ENCODE measurements around the gene R3HDML.
"Not testable (repeated sequence)": the region's sequence is repeated elsewhere in the genome, so short reads cannot be mapped to it uniquely, and the experiment has no call there.

R3HDML gene

GRCh38 chr20:44336725-44337380, at the start of gene R3HDML:
R3HDML (plus strand) TSS chr20:44337043; CDS start chr20:44337158, 115 bp downstream.
- DNase-seq, result no peak

DNA sequence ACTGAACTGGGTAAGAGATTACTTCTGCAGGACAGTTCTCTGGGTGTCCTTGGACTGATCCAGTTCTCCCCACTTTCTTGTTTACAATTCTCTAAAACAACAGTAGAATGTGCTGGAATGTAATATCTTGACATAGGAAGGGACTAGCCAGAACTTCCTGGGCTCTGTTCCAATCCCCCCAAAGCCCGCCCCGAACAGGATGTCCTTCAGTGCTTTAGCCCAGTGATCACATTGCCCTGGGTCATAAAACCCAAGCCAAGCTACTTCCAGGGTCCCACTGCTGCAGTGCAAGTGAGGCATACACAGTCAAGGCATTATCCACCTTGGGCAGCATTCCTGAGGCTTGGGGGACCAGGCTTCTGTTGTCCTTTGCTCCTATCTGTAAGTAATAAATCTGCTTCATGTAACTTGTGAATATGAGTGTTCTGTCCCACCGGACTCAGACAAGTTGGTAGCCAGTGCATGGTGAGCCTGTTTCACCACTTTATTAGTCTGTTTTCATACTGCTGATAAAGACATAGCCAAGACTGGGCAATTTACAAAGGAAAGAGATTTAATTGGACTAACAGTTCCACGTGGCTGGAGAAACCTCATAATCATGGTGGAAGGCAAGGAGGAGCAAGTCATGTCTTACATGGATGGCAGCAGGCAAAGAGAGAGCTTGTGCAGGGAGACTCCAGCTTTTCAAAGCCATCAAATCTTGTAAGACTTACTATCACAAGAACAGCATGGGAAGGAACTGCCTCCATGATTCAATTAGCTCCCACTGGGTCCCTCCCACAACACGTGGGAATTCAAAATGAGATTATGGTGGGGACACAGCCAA, 49.4 kb upstream of the R3HDML start:
- DNase-seq, result no peak

DNA sequence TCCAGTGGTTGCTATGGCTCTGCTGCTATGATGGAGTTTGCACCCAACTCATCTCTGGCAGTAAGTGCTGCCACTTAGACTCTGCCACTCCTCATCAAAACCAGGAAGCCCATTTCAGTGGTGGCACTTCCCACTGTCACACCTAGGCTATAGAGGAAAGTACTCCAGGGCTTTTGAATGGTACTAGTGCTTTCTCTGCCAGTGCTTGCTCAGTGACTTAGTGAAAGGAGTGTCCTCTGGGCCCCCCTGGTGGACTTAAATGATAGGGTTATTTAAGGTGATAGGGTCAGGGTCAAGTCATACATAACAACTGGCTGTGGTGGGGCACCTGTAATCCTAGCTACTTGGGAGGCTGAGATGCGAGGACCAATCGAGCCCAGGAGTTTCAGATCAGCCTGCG, 48.6 kb upstream of the R3HDML start:
- DNase-seq, result no peak

DNA sequence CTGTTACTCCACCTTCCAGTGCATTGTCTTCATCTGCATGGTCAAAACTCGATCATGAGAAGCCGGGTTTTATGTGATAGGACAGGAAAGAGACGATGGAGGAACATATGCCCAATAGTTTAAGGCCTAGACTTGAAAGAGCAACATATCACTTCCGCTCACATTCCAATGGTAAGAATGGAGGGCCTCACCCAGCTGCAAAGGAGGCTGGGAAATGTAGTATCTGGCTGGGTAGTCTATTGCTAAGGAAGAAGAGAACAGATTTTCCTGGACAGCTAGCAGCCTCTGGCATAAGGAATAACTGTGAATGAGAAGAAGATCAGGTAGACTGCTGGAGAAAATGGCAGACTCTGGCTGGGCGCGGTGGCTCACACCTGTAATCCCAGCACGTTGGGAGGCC, 45.1 kb upstream of the R3HDML start:
- no peak for DNase-seq

- no peak for DNase-seq
These were observed 40.8 kb upstream of the R3HDML start for GRCh38 chr20:44296011-44296410.

- DNase-seq, result no peak
These were observed 39.1 kb upstream of the R3HDML start for GRCh38 chr20:44297721-44298120.

DNA sequence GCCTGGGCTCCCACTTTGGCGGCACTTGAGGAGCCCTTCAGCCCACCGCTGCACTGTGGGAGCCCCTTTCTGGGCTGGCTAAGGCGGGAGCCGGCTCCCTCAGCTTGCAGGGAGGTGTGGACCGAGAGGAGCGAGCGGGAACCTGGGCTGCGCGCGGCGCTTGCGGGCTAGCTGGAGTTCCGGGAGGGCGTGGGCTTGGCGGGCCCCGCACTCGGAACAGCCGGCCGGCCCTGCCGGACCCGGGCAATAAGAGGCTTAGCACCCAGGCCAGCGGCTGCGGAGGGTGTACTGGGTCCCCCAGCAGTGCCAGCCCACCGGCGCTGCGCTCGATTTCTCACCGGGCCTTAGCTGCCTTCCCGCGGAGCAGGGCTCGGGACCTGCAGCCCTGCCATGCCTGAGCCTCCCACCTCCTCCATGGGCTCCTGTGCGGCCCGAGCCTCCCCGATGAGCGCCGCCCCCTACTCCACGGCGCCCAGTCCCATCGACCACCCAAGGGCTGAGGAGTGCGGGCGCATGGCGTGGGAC, 37.8 kb upstream of the R3HDML start:
- not testable (repeated sequence) for DNase-seq

DNA sequence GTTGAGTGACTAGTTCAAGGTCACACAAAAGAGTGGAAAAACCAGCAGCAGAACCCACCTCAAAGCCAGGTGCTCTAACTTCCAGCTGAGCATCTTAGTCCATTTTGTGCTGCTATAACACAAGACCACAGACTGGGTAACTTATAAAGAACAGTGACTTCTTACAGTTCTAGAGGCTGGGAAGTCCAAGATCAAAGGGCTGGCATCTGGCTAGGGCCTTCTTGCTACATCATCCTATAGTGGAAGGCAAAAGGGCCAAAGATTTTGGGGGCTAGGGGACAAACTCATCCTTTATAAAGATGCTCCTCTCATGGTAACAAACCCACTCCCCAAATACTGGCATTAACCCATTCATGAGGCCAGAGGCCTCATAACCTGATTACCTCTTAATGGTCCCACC, 35.6 kb upstream of the R3HDML start:
- DNase-seq, result no peak

GRCh38 chr20:44302026-44302669, 34.7 kb upstream of the R3HDML start:
- no peak for DNase-seq

DNA sequence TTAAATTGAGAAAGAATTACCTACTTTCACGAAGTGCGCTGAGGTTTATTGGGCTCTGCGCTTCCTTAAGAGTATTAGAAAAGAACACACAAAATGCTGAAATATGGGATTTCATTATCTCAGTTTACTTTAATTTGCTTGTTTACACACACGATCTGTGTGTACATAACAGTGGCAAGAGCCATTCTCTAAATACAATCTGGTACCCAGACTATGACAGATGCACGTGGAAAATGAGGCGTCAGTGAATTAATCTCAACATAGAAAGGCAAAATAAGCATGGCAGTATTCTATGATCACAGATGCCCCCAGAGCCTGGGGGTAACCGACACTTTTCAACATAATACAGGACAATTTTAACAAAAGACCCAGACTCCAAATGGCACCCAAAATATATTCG, 34.1 kb upstream of the R3HDML start:
- DNase-seq, result no peak

- no peak for DNase-seq
These were observed 32.5 kb upstream of the R3HDML start for GRCh38 chr20:44304383-44304782.

DNA sequence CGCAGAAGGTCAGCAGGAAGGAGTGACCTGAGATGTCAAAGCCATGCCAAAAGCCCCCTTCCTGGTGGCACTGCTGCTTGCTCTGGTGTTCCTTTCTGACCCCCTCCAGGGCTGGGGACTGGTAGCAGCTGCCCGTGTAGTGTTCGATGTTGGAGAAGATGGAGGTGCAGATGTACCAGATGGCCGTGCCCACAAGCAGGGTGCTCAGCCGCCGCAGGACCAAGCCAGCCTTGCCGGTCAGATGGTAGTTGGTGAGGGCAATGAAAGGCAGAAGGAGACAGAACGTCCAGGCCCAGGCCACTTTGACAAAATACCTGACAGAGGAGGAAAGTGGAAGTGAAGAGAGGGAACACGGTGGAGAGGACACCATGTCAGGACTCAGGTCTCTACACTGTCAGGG, 29.9 kb upstream of the R3HDML start:
- no peak for DNase-seq

DNA sequence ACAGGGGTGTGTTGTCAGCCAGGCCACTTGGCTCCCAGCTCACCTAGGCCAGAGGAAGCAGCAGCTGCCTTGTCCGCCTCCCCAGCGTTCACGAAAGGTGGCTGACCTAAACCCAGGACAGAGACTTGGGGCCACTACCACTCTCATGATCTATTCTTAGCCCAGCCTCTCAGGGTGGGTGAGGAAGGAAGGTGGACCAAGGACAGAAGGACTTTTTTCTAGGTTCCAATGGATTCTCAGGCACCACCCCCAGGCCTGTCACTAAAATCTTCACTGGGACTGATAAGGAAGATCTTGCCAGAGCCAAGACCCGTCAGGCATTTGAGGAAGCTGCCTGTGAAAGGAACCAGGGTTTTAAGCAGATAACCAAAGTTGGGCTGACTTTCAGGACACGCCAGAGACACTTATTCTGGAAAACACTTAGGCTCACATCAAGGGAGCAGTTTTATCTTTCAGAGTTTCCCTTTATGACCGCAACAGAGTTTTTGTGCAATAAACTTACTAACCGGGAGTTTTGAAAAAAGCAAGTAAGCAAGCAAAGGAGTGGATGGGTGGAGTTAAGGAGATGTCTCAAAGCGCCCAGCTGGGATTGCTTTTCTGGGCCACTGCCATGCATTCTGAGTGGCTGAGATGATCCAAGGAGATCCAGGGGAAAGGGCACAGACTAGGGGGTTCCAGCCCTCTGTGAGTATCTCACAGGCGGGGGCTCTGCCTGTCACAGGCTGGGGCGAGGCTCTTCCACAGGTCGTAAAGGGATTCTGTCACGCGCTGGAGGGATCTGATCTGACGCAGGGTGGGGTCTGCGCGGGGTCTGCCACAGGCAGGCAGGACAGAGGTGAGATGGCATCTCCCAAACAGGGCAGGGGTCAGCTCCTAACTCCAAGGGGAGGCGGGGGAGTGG, 26.8 kb upstream of the R3HDML start:
- no peak for DNase-seq

DNA sequence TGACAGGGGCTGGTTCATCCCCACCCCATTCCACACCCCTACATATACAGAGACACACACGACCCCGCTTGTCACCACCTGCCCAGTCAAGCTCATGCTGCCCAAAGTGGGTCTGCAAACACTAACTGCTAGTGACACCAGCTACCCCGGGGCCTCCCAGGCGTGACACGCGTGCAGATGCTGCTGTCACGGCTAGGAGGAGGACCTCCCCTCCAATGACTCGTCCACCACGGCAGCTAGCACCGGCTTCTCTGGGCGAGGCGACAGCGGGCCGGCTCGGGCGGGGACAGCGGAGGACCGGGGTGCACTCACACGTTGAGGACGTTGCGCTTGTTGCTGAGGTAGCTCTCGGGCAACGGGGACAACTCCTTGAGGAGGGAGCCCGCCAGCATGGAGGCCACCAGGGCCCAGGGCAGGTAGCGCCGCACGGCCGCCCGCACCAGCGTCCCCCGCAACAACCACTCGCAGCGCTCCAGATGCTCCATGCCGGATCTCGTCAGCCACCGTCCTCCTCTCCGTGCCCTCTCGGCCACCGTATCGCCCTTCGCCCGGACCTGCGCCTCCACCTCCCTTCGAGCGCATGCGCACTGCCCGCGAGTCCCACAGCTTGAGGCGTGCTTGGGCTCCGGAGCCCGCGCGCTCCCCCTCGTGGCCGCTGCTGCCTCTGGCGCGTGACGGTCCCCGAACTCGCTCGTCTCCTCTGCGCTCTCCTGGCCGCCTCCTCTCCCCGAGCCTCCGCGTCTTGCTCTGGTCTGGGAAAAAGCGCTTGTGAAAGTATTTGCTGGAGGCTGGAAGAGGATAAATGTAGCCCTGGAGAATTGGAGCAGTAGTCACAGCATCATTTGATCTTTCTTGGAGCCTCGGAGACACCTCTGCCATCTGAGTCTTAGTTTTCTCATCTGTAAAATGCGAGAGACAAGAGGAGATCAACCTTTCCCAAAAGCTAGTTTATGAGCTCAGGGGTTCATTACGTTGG, 25.9 kb upstream of the R3HDML start, which contains the start of gene FITM2:
Gene FITM2 (minus strand): TSS at position 539 of the 976 bp plus-strand sequence. CDS start 54 bp downstream, at position 485.
- DNase-seq, result peak; percentile 98

DNA sequence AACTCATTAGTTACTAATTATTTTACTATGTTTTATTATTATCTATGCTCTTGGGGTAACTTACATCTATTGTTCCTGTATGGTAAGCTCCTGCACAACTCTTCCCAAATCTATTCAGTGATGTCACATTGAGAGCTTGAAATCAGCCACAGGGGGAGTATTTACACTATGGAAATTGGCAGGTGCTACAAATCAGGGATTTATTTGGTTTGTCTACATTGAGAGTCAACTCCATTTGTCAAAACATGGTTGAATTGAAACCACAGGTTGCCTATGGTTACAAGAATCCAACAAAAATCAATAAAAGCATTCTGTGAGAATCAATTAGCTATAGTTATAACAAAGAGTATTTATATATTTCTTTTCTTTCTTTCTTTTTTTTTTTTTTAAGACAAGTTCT, 22.0 kb upstream of the R3HDML start:
- DNase-seq, result no peak

- DNase-seq, result no peak
These were observed 16.9 kb upstream of the R3HDML start for GRCh38 chr20:44319839-44320422.

- DNase-seq, result no peak
These were observed 12.5 kb upstream of the R3HDML start for GRCh38 chr20:44324343-44324742.

DNA sequence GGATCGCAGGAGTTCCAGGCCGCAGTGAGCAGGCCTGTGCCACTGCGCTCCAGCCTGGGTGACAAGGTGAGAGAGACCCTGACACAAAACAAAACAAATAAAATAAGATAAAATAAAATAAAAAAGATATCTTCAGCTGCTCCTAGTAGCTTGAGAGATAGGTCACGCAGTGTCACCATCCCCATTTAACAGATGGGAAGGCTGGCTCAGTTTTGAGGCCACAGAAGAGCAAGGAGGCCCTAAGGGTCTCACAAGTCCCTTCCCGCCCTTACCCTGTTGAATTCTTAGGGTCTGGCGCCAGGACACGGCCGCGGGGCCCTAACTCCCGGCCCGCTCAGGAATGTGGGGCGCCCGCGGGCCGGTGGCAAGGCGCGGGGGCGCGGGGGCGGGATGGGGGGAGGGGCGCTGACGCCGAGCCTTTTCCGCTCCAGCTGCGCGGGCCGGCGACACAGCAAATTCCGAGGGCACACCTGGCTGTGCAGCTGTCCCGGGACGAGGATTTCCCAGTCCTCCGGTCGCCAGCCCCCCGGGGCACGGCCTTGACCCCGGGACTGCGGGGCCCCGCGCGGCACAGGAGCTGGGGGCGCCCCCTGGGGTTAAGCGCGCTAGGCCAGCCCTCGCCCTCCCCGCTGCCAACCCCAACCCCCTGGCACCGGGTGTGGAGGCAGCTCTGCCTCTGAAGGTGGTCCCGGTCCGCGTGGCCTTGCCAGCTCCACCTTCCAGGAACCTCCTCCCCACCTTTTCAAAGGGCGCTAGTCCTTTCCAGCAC, 10.3 kb upstream of the R3HDML start:
- no peak for DNase-seq

- not testable (repeated sequence) for DNase-seq
These were observed 9.1 kb upstream of the R3HDML start for GRCh38 chr20:44327748-44328147.

- no peak for DNase-seq
These were observed 8.4 kb upstream of the R3HDML start for GRCh38 chr20:44328428-44328827.

All from activated CD4-positive, alpha-beta T cell treated with anti-CD3 and anti-CD28 coated beads for 1 hour (primary cell).